Muscle of arm (tissue), 12 donors: ENCODE results near the gene CACNA1H. TPM values are rescaled to one million over a fixed set of nuclear protein-coding genes. Genes with fewer than 3 reads are reported as not detected.
"Not testable (repeated sequence)": the region's sequence is repeated elsewhere in the genome, so short reads cannot be mapped to it uniquely, and the experiment has no call there.

Experiments
- DNase-seq: peaks from one replicate; pipeline ENCODE4 v3.0.0-alpha.2; 2013
- polyA plus RNA-seq, 12 donors: library from polyadenylated mRNA; unstranded; fragments of 120-200 nt; gene quantifications; one replicate each; pipeline ENCODE4 v1.2.1, GENCODE V29; 2013; ENCODE audit not compliant: insufficient read length in 12 of 12

The CACNA1H gene
- polyA plus RNA-seq, 12 donors, result 20.5 to 77.3 (median 39.4) TPM; not detected in 1

GRCh38 chr16:1265090-1265630 is 112.3 kb downstream of the CACNA1H start:
- no peak for DNase-seq

GRCh38 chr16:1265826-1266225 is 112.9 kb downstream of the CACNA1H start:
- no peak for DNase-seq

- DNase-seq, result not testable (repeated sequence)
Measured at GRCh38 chr16:1269418-1269817, 116.5 kb downstream of the CACNA1H start.

GRCh38 chr16:1271380-1271723 is 118.4 kb downstream of the CACNA1H start:
- DNase-seq, result no peak

Other genes with a start within 250 kb of the CACNA1H start
- gene LMF1, start 182.1 kb upstream of the CACNA1H start, polyA plus RNA-seq, result 10 to 100 TPM in 7 of 12 donors, 1 to 10 TPM in 4, not detected in 1; 8.5 to 16.9 (median 11.0) TPM
- 10 to 100 TPM in 11 of 12 donors, not detected in 1; 17.1 to 40.3 (median 30.6) TPM for gene SOX8, start 171.3 kb upstream of the CACNA1H start, polyA plus RNA-seq
- under 1 TPM in 1 of 12 donors, not detected in 11; 0.09 TPM for gene SSTR5, start 80.4 kb upstream of the CACNA1H start, polyA plus RNA-seq
- not detected for gene C1QTNF8, start 56.9 kb upstream of the CACNA1H start, polyA plus RNA-seq
- 1 to 10 TPM in 5 of 12 donors, under 1 TPM in 5, not detected in 2; 0.48 to 1.5 (median 1.1) TPM for gene TPSG1, start 72.2 kb downstream of the CACNA1H start, polyA plus RNA-seq
- gene TPSB2, start 77.1 kb downstream of the CACNA1H start, polyA plus RNA-seq, result 1 to 10 TPM in 10 of 12 donors, not detected in 2; 1.0 to 9.9 (median 4.3) TPM
- gene TPSAB1, start 87.6 kb downstream of the CACNA1H start, polyA plus RNA-seq, result 1 to 10 TPM in 9 of 12 donors, under 1 TPM in 1, not detected in 2; 0.79 to 5.3 (median 1.7) TPM
- under 1 TPM in 8 of 12 donors, not detected in 4; 0.23 to 0.70 (median 0.51) TPM for gene TPSD1, start 103.0 kb downstream of the CACNA1H start, polyA plus RNA-seq
- gene UBE2I, start 156.5 kb downstream of the CACNA1H start, polyA plus RNA-seq, result 100 to 1,000 TPM in 6 of 12 donors, 10 to 100 TPM in 5, not detected in 1; 78.4 to 213 (median 104) TPM
- gene BAIAP3, start 180.5 kb downstream of the CACNA1H start, polyA plus RNA-seq, result 1 to 10 TPM in 3 of 12 donors, under 1 TPM in 7, not detected in 2; 0.40 to 1.3 (median 0.80) TPM
- 10 to 100 TPM in 11 of 12 donors, not detected in 1; 32.5 to 53.9 (median 42.2) TPM for gene TSR3, start 198.8 kb downstream of the CACNA1H start, polyA plus RNA-seq
- gene GNPTG, start 198.8 kb downstream of the CACNA1H start, polyA plus RNA-seq, result 10 to 100 TPM in 11 of 12 donors, not detected in 1; 24.1 to 57.3 (median 34.2) TPM